ENCODE data around the gene SCAF1. TPM values are rescaled to one million over a fixed set of nuclear protein-coding genes. Genes with fewer than 3 reads are reported as not detected.

The SCAF1 gene
- polyA plus RNA-seq, 3 donors = 0.39 to 7.5 (median 0.68) TPM

DNA sequence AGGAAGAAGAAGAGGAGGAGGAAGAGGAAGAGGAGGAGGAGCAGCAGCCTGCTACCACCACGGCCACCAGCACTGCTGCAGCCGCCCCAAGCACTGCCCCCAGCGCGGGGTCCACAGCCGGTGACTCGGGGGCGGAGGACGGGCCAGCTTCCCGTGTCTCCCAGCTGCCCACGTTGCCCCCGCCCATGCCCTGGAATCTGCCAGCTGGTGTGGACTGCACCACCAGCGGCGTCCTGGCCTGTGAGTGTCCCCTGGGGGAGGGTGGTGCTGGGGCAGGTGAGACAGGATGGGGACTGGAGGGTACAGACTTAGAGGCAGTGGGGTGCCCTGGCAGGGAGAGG, 11.4 kb downstream of the SCAF1 start:
- no peaks in the 10 kb centered on the region for H3K9me3 ChIP-seq (replicated peaks in 1 of 2; ENCODE audit: control insufficient read depth in 1 of 2, insufficient read depth in 1 of 2, low read length in 2 of 2)
- no peaks in the 10 kb centered on the region for H3K27me3 ChIP-seq (ENCODE audit: control insufficient read depth in 2 of 2, insufficient read depth in 2 of 2, low read length in 2 of 2)
- Mint-ChIP-seq H3K27ac (peak overlapping the region in 1 of 7 donors; percentile 35), H3K4me1 (no peaks in the 10 kb centered on the region), H3K4me3 (no peak overlapping the region), H3K36me3 (peaks cover 68 to 88% of the 10 kb centered on the region in 2 donors), H3K9me3 (peaks cover 0 to 4% (median 0%) of the 10 kb centered on the region in 7 donors), H3K27me3 (ENCODE audit: low read depth in 3 of 3) (peaks cover 0 to 3% (median 0%) of the 10 kb centered on the region in 3 donors)
- intact Hi-C loops (cut with micrococcal nuclease) = no loop called here
- H3K36me3 ChIP-seq (replicated peaks in 1 of 2; ENCODE audit: control insufficient read depth in 1 of 2, insufficient read depth in 2 of 2, low read length in 2 of 2) = peaks cover 78 to 91% of the 10 kb centered on the region in 2 donors
- H3K27ac ChIP-seq (ENCODE audit: low read depth in 1 of 2, low read length in 2 of 2) = no peak overlapping the region
- TF ChIP-seq, protein P1, sequence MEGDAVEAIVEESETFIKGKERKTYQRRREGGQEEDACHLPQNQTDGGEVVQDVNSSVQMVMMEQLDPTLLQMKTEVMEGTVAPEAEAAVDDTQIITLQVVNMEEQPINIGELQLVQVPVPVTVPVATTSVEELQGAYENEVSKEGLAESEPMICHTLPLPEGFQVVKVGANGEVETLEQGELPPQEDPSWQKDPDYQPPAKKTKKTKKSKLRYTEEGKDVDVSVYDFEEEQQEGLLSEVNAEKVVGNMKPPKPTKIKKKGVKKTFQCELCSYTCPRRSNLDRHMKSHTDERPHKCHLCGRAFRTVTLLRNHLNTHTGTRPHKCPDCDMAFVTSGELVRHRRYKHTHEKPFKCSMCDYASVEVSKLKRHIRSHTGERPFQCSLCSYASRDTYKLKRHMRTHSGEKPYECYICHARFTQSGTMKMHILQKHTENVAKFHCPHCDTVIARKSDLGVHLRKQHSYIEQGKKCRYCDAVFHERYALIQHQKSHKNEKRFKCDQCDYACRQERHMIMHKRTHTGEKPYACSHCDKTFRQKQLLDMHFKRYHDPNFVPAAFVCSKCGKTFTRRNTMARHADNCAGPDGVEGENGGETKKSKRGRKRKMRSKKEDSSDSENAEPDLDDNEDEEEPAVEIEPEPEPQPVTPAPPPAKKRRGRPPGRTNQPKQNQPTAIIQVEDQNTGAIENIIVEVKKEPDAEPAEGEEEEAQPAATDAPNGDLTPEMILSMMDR (IDR thresholded peaks at IDR 0.05) = no peak
- H3K4me2 ChIP-seq (replicated peaks; ENCODE audit: extremely low read depth, low read length, poor library complexity, severe bottlenecking) = no peak overlapping the region
- H2AFZ ChIP-seq (ENCODE audit: insufficient read depth, low read depth, low read length, poor library complexity, severe bottlenecking) = no peak overlapping the region
- H3K9ac ChIP-seq (ENCODE audit: insufficient read depth, low read length, poor library complexity, severe bottlenecking) = no peak overlapping the region
- no peak overlapping the region for H3K4me3 ChIP-seq (replicated peaks in 1 of 3; ENCODE audit: low read depth in 2 of 3, low read length in 3 of 3)
- DNase-seq = no peak
- 95% methylated on average over 11 of the region's 13 CpGs for WGBS (ENCODE audit: insufficient coverage)
- peaks cover 8% of the 10 kb centered on the region for H3K79me2 ChIP-seq (ENCODE audit: insufficient read depth, low read length)
- peaks cover 37% of the 10 kb centered on the region for H4K20me1 ChIP-seq (ENCODE audit: insufficient read depth, low read length)
- H3K4me1 ChIP-seq (ENCODE audit: control insufficient read depth in 1 of 2, insufficient read depth in 2 of 2, low read length in 2 of 2) = no peaks in the 10 kb centered on the region

DNA sequence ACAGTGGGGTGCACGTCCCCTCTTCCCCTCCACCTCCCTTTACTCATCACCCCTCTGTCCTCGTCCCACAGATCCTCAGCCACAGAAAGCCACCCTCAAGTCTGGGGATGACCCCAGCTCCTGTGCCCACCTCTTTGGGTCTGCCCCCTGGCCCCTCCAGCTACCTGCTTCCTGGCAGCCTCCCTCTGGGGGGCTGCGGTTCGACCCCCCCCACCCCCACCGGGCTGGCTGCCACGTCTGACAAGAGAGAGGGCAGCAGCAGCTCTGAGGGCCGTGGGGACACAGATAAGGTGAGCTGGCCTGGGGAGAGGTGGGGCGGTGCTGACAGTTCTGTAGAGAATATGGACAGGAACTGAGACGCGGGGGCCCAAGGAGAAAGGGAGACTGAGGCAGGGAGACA, 12.6 kb downstream of the SCAF1 start:
- TF ChIP-seq, protein P1 (IDR thresholded peaks at IDR 0.05) = no peak
- Histone ChIP-seq H3K4me2 (replicated peaks; ENCODE audit: extremely low read depth, low read length, poor library complexity, severe bottlenecking) (no peak overlapping the region), H3K27me3 (ENCODE audit: control insufficient read depth in 2 of 2, insufficient read depth in 2 of 2, low read length in 2 of 2) (no peaks in the 10 kb centered on the region), H3K27ac (ENCODE audit: low read depth in 1 of 2, low read length in 2 of 2) (no peak overlapping the region), H3K79me2 (ENCODE audit: insufficient read depth, low read length) (peaks cover 3% of the 10 kb centered on the region), H3K9me3 (replicated peaks in 1 of 2; ENCODE audit: control insufficient read depth in 1 of 2, insufficient read depth in 1 of 2, low read length in 2 of 2) (no peaks in the 10 kb centered on the region), H4K20me1 (ENCODE audit: insufficient read depth, low read length) (peaks cover 38% of the 10 kb centered on the region), H2AFZ (ENCODE audit: insufficient read depth, low read depth, low read length, poor library complexity, severe bottlenecking) (no peak overlapping the region), H3K4me1 (ENCODE audit: control insufficient read depth in 1 of 2, insufficient read depth in 2 of 2, low read length in 2 of 2) (no peaks in the 10 kb centered on the region), H3K4me3 (replicated peaks in 1 of 3; ENCODE audit: low read depth in 2 of 3, low read length in 3 of 3) (no peak overlapping the region), H3K36me3 (replicated peaks in 1 of 2; ENCODE audit: control insufficient read depth in 1 of 2, insufficient read depth in 2 of 2, low read length in 2 of 2) (peaks cover 81 to 91% of the 10 kb centered on the region in 2 donors), H3K9ac (ENCODE audit: insufficient read depth, low read length, poor library complexity, severe bottlenecking) (no peak overlapping the region)
- H3K4me1 Mint-ChIP-seq = no peaks in the 10 kb centered on the region
- no peak overlapping the region for H3K4me3 Mint-ChIP-seq
- H3K27me3 Mint-ChIP-seq (ENCODE audit: low read depth in 3 of 3) = peaks cover 0 to 3% (median 0%) of the 10 kb centered on the region in 3 donors
- peaks cover 0 to 4% (median 0%) of the 10 kb centered on the region in 7 donors for H3K9me3 Mint-ChIP-seq
- H3K36me3 Mint-ChIP-seq = peaks cover 65 to 88% of the 10 kb centered on the region in 2 donors
- 91% methylated on average over 6 of the region's 10 CpGs for WGBS (ENCODE audit: insufficient coverage)
- intact Hi-C loops (cut with micrococcal nuclease) = no loop called here
- no peak overlapping the region for H3K27ac Mint-ChIP-seq
- no peak for DNase-seq

Measured in CD14-positive monocyte (primary cell).